Ovary (tissue), 9 donors: ENCODE measurements around the gene MYL10. TPM values are rescaled to one million over a fixed set of nuclear protein-coding genes. Genes with fewer than 3 reads are reported as not detected.

Experiments
- DNase-seq, 5 donors: peaks; one replicate each; pipeline ENCODE4 v3.0.0-alpha.2; 2019 to 2020
- H3K27ac ChIP-seq, 2 donors: fragments of 200-600 bp; one replicate each; pipeline versions ENCODE4 v1.5.1 to v1.8.0; 2019 to 2022
- H3K27me3 ChIP-seq: fragments of 200-600 bp; one replicate; pipeline ENCODE4 v1.8.0; 2022
- H3K36me3 ChIP-seq: fragments of 200-600 bp; sonication (generic); one replicate; pipeline ENCODE4 v1.5.1; 2019
- H3K4me1 ChIP-seq: one replicate; pipeline ENCODE4 v1.8.1; 2013; ENCODE audit warnings: mild to moderate bottlenecking, moderate library complexity; ENCODE audit not compliant: insufficient read depth
- H3K4me3 ChIP-seq: fragments of 200-600 bp; sonication (generic); one replicate; pipeline ENCODE4 v1.5.1; 2017
- H3K9me3 ChIP-seq, 2 donors: fragments of 200-600 bp in 1 of 2; sonication (generic) in 1 of 2; one replicate each; pipeline versions ENCODE4 v1.5.1 to v1.8.1; 2013 to 2019; ENCODE audit warnings: mild to moderate bottlenecking in 1 of 2, moderate library complexity in 1 of 2
- CTCF ChIP-seq, 3 donors: fragments of 450-650 bp in 2 of 3; fragments of 200-600 bp in 1 of 3; IDR thresholded peaks; one replicate each; pipeline versions ENCODE4 v1.5.1 to v1.8.0; 2016 to 2022; ENCODE audit warnings: antibody characterized with exemption in 3 of 3, mild to moderate bottlenecking in 1 of 3
- EP300 ChIP-seq: sonication (generic); formaldehyde crosslinking; IDR thresholded peaks from one replicate; pipeline ENCODE4 v1.6.1; 2017; ENCODE audit warnings: antibody characterized with exemption
- POLR2A ChIP-seq: fragments of 450-650 bp; IDR thresholded peaks from one replicate; pipeline ENCODE4 v1.6.1; 2017; ENCODE audit warnings: antibody characterized with exemption, mild to moderate bottlenecking, moderate library complexity
- WGBS, 3 donors: extraction: QIAGEN DNeasy Blood & Tissue Kit in 1 of 3; methylation state at CpG; one replicate each; pipeline versions ENCODE4 v1.1.5 to v1.1.7; 2013 to 2017; 5-methylcytosine and 5-hydroxymethylcytosine counted together
- intact Hi-C, 4 donors: fragments of 100-400 bp; cut with DNase I; formaldehyde crosslinking; loops; one replicate each; pipeline versions ENCODE4 v1.11.0 to v1.15.1; 2022 to 2023
- polyA plus RNA-seq, 2 donors: library from polyadenylated mRNA; stranded (reverse); fragments of 200-250 nt in 1 of 2; fragments of 350-450 nt in 1 of 2; fragmentation: Illumina TruSeq in 1 of 2; extraction: RNeasy Lipid Tissue Mini Kit (QIAGEN cat#74804) in 1 of 2; gene quantifications; one replicate each; pipeline ENCODE4 v1.2.3, GENCODE V29; 2013 to 2014
- total RNA-seq, 7 donors: library from RNA; depleted of rRNA in 2 of 7; stranded (reverse); fragments of >200 nt in 2 of 7; fragmentation: NEBNext Ultra II Directional in 3 of 7; extraction: Animal tissue kit (Norgen Biotek cat#: 25700) in 3 of 7; gene quantifications; one replicate each; pipeline versions ENCODE4 v1.1.0 to v1.2.4, GENCODE V29; 2016 to 2023
- donor health status: DM: no; HTN: no; CAD: no; lungs with moderate emphysema.
- donor health status: DM: no; HTN: no; CAD: no.
- donor health status: Bipolar disorder and iron deficiency.
- donor health status: DM: yes; HTN: yes; CAD: no.
- donor health status: DM: no; HTN: no; CAD: no.
- donor health status: DM: yes; HTN: yes; CAD: no.

MYL10 gene
- total and polyA plus RNA-seq, 9 donors = not detected

- no peak for DNase-seq
- Histone ChIP-seq H3K4me1 (no peaks in the 10 kb centered on the region), H3K27me3 (no peaks in the 10 kb centered on the region), H3K36me3 (no peaks in the 10 kb centered on the region), H3K9me3 (no peaks in the 10 kb centered on the region), H3K27ac (no peak overlapping the region), H3K4me3 (no peak overlapping the region)
- no peak for TF ChIP-seq POLR2A
- TF ChIP-seq EP300 = no peak
- no peak for TF ChIP-seq CTCF (IDR thresholded peaks at IDR 0.05)
- intact Hi-C loops = no loop called here
- WGBS, 3 donors = 67 to 73% (median 67%) methylated on average over 12 of the region's 12 CpGs
Observed at GRCh38 chr7:101671371-101672356, 42.6 kb upstream of the MYL10 start.

DNA sequence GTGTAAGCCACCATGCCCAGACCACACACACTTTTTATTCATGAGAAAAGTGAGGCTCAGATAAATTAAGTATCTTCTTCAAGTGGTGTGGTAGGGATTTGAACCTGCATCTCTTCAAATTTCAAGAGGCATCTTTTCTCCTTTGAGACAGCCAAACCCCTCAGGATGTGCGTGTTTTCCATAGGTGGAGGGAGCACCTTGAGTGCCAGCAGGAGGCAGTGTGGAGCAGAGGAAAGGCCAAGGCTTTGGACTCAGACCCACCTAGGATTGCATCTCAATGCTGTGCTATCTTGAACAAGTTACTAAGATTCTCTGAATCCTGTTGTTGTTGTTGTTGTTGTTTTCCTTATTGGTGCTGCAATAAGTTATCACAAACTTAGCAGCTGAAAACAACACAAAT lies 40.2 kb upstream of the MYL10 start:
- TF ChIP-seq CTCF (IDR thresholded peaks at IDR 0.05) (no peak), EP300 (no peak), POLR2A (no peak)
- intact Hi-C loops = no loop called here
- H3K4me3 ChIP-seq = no peak overlapping the region
- no peak overlapping the region for H3K27ac ChIP-seq
- H3K27me3 ChIP-seq = no peaks in the 10 kb centered on the region
- H3K4me1 ChIP-seq = no peaks in the 10 kb centered on the region
- H3K36me3 ChIP-seq = no peaks in the 10 kb centered on the region
- no peak for DNase-seq
- 79 to 85% (median 80%) methylated on average over 1 of the region's 1 CpG for WGBS, 3 donors
- no peaks in the 10 kb centered on the region for H3K9me3 ChIP-seq

DNA sequence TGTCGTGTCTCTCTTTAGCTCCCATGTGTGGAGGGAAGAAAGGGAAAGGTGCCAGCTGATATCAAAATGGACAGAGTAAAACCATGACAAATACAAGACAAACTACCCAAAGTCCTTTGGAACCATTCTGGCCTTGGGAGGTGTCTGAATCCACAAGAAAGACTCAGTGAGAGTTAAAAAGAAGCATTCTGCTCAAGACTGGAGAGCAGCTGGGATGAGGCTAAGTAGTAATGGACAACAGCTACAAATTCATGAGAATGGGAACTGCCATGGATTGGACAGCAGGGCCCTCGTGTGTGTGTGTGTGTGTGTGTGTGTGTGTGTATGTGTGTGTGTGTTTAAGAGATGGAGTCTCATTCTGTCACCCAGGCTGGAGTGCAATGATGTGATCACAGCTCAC lies 39.6 kb upstream of the MYL10 start:
- H3K4me3 ChIP-seq = no peak overlapping the region
- DNase-seq = no peak
- no peaks in the 10 kb centered on the region for H3K36me3 ChIP-seq
- TF ChIP-seq CTCF (IDR thresholded peaks at IDR 0.05) (no peak), POLR2A (no peak), EP300 (no peak)
- intact Hi-C loops = no loop called here
- H3K9me3 ChIP-seq = no peaks in the 10 kb centered on the region
- no peaks in the 10 kb centered on the region for H3K27me3 ChIP-seq
- no peaks in the 10 kb centered on the region for H3K4me1 ChIP-seq
- 85 to 96% (median 90%) methylated on average over 2 of the region's 2 CpGs for WGBS, 3 donors
- H3K27ac ChIP-seq = no peak overlapping the region

GRCh38 chr7:101667920-101668319 lies 38.8 kb upstream of the MYL10 start:
- Histone ChIP-seq H3K4me3 (no peak overlapping the region), H3K27me3 (no peaks in the 10 kb centered on the region), H3K9me3 (no peaks in the 10 kb centered on the region), H3K4me1 (no peaks in the 10 kb centered on the region), H3K27ac (no peak overlapping the region), H3K36me3 (no peaks in the 10 kb centered on the region)
- WGBS, 3 donors = 71% methylated on average over 3 of the region's 3 CpGs
- intact Hi-C loops = no loop called here
- TF ChIP-seq POLR2A = no peak
- no peak for TF ChIP-seq EP300
- TF ChIP-seq CTCF (IDR thresholded peaks at IDR 0.05) = no peak
- DNase-seq = no peak
